GM23248 (cell line): ENCODE data around the gene NUP210.

Source experiments
- EZH2 ChIP-seq: fragments of 200-600 bp; sonication (generic); IDR thresholded peaks from 2 replicates; pipeline ENCODE4 v1.6.1; 2018; ENCODE audit warnings: antibody characterized with exemption, mild to moderate bottlenecking; ENCODE audit not compliant: insufficient read depth, poor library complexity, severe bottlenecking
- EZH2phosphoT487 ChIP-seq: fragments of 200-600 bp; sonication (generic); IDR thresholded peaks from 2 replicates; pipeline ENCODE4 v1.6.1; 2018; ENCODE audit warnings: antibody characterized with exemption, moderate library complexity, mild to moderate bottlenecking, low read depth; ENCODE audit not compliant: insufficient read depth

DNA sequence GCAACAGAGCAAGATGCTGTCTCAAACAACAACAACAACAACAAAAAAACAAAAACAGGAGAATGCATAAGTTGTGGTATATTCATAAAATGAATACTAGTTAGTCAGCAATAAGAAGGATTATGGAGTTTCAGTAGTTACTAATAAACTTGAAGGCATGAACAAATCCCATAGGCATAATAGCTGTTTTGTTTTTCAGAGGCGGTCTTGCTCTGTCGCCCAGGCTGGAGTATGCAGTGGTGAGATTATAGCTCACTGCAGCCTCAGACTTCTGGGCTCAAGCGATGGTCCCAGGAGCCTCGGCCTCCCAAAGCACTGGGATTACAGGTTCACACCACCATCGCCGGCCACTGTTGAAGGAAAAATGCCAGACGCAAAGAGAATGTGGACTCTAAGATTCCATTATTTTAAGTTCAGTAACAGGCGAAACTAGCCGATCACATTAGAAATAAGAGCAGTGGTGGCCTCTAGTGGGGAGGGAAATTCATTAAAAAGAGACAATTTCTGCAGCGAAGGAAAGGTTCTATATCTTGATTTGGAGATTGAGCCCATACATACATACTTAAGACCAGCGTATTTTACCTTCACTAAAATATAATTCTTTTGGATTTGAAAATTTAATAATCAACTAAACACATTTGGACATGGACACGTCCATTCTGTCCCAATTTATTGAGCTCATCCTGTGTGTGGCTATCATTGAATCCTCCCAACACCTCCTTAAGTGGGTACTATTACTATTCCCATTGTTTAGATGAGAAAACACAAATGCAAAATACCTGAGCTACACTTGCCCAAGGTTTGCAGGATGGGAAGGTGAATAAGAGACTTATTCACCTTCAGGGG is 32.6 kb upstream of the NUP210 start:
- TF ChIP-seq EZH2 (no peak), EZH2phosphoT487 (no peak)
